IMR-90 (cell line): ENCODE data around the gene ACTR1A. TPM values are rescaled to one million over a fixed set of nuclear protein-coding genes. Genes with fewer than 3 reads are reported as not detected.

Experiments
- ATAC-seq: fragments of 200-7000 bp; cut with Tn5 transposase; 2 replicates; pipeline ENCODE4 v1.9.1; 2020; ENCODE audit warnings: low read depth, mild to moderate bottlenecking, moderate library complexity
- BruUV-seq: library from RNA; stranded (reverse); fragments of 400-500 nt; replicated peaks from 2 replicates; lab custom pipeline; 2021; lab: Mats Ljungman, UMichigan
- CTCF ChIA-PET: fragments of 300-600 bp; formaldehyde crosslinking; extraction: SDS; loops from one replicate; lab custom pipeline; 2021; ENCODE audit warnings: antibody characterized with exemption; lab: Yijun Ruan, JAX
- POLR2A ChIA-PET: fragments of 300-600 bp; sonication (Branson Sonifier 250); formaldehyde crosslinking; loops from one replicate; lab custom pipeline; 2022; ENCODE audit warnings: antibody characterized with exemption; ENCODE audit not compliant: unreplicated experiment; lab: Charles Lee
- DNase-seq: peaks from one replicate; pipeline ENCODE4 v3.0.0; 2013
- H2AFZ ChIP-seq: replicated peaks from 2 replicates; pipeline ENCODE3; 2013; ENCODE audit warnings: low read length, mild to moderate bottlenecking; ENCODE audit not compliant: poor library complexity
- H2AK5ac ChIP-seq: 2 replicates; pipeline ENCODE4 v1.6.1; 2013; ENCODE audit warnings: low read depth, low read length, inconsistent platforms
- H2AK9ac ChIP-seq: replicated peaks from 2 replicates; pipeline ENCODE3; 2013; ENCODE audit warnings: mild to moderate bottlenecking, low read depth, low read length, moderate library complexity; ENCODE audit not compliant: poor library complexity
- H2BK120ac ChIP-seq: 2 replicates; pipeline ENCODE4 v1.6.1; 2013; ENCODE audit warnings: low read depth, low read length, inconsistent platforms
- H2BK15ac ChIP-seq: 3 replicates; pipeline ENCODE4 v1.6.1; 2013; ENCODE audit warnings: low read depth, low read length, inconsistent platforms
- H2BK20ac ChIP-seq: 2 replicates; pipeline ENCODE4 v1.6.1; 2013; ENCODE audit warnings: low read depth, mild to moderate bottlenecking, inconsistent platforms, low read length, moderate library complexity
- H2BK5ac ChIP-seq: 2 replicates; pipeline ENCODE4 v1.6.1; 2013; ENCODE audit warnings: mild to moderate bottlenecking, low read depth, low read length, inconsistent platforms; ENCODE audit not compliant: poor library complexity, severe bottlenecking
- H3K14ac ChIP-seq: replicated peaks from 2 replicates; pipeline ENCODE4 v1.6.1; 2013; ENCODE audit warnings: low read depth, low read length, inconsistent platforms
- H3K18ac ChIP-seq: 2 replicates; pipeline ENCODE4 v1.6.1; 2013; ENCODE audit warnings: low read depth, low read length, control low read depth
- H3K23ac ChIP-seq: 2 replicates; pipeline ENCODE4 v1.6.1; 2013; ENCODE audit warnings: low read depth, low read length, inconsistent platforms
- H3K27ac ChIP-seq: 2 replicates; pipeline ENCODE4 v1.5.1; 2013; ENCODE audit warnings: mild to moderate bottlenecking, control low read depth, low read length; ENCODE audit not compliant: insufficient read depth
- H3K27me3 ChIP-seq: 2 replicates; pipeline ENCODE4 v1.6.1; 2013; ENCODE audit warnings: low read length; ENCODE audit not compliant: control insufficient read depth, insufficient read depth
- H3K36me3 ChIP-seq: 2 replicates; pipeline ENCODE4 v1.6.1; 2013; ENCODE audit warnings: low read length, mixed read lengths; ENCODE audit not compliant: control insufficient read depth, insufficient read depth
- H3K4ac ChIP-seq: 2 replicates; pipeline ENCODE4 v1.6.1; 2013; ENCODE audit warnings: low read depth, low read length, inconsistent platforms
- H3K4me1 ChIP-seq: 2 replicates; pipeline ENCODE4 v1.6.1; 2013; ENCODE audit warnings: low read length, mixed read lengths; ENCODE audit not compliant: control insufficient read depth, insufficient read depth
- H3K4me2 ChIP-seq: 2 replicates; pipeline ENCODE4 v1.6.1; 2013; ENCODE audit warnings: low read depth, mild to moderate bottlenecking, control low read depth, low read length, moderate library complexity
- H3K4me3 ChIP-seq: 2 replicates; pipeline ENCODE4 v1.5.1; 2013; ENCODE audit warnings: low read depth, mild to moderate bottlenecking, control low read depth, low read length, moderate library complexity; ENCODE audit not compliant: insufficient read depth
- H3K56ac ChIP-seq: 2 replicates; pipeline ENCODE4 v1.6.1; 2013; ENCODE audit warnings: low read length, inconsistent platforms; ENCODE audit not compliant: insufficient read depth; ENCODE audit errors: extremely low read depth
- H3K79me1 ChIP-seq, 2 experiments: 2 replicates each; pipeline ENCODE4 v1.6.1; 2013; ENCODE audit warnings: low read length in 2 of 2, inconsistent platforms in 1 of 2, low read depth in 1 of 2
- H3K9ac ChIP-seq: 2 replicates; pipeline ENCODE4 v1.6.1; 2013; ENCODE audit warnings: low read depth, low read length, control low read depth
- H3K9me1 ChIP-seq: 2 replicates; pipeline ENCODE4 v1.6.1; 2013; ENCODE audit warnings: low read length, inconsistent platforms; ENCODE audit not compliant: insufficient read depth
- H3K9me3 ChIP-seq: 2 replicates; pipeline ENCODE4 v1.6.1; 2013; ENCODE audit warnings: low read length; ENCODE audit not compliant: control insufficient read depth, insufficient read depth
- H4K20me1 ChIP-seq: 2 replicates; pipeline ENCODE4 v1.6.1; 2013; ENCODE audit warnings: low read length, inconsistent platforms; ENCODE audit not compliant: insufficient read depth
- H4K5ac ChIP-seq: 2 replicates; pipeline ENCODE4 v1.6.1; 2013; ENCODE audit warnings: mild to moderate bottlenecking, low read depth, low read length, control low read depth
- H4K8ac ChIP-seq, 2 experiments: 2 replicates each; pipeline ENCODE4 v1.6.1; 2013; ENCODE audit warnings: low read depth in 2 of 2, low read length in 2 of 2, control low read depth in 1 of 2, inconsistent platforms in 1 of 2
- H4K91ac ChIP-seq: 2 replicates; pipeline ENCODE4 v1.6.1; 2013; ENCODE audit warnings: low read depth, low read length, inconsistent platforms; ENCODE audit not compliant: insufficient read depth
- BHLHE40 ChIP-seq: fragments of 150-350 bp; IDR thresholded peaks from 2 replicates; pipeline ENCODE4 v1.6.1; 2016; ENCODE audit warnings: mild to moderate bottlenecking, low read depth, low read length
- CEBPB ChIP-seq: IDR thresholded peaks from 2 replicates; pipeline ENCODE4 v1.6.1; 2012; ENCODE audit warnings: low read depth, low read length, improper control_type of control experiment
- CHD1 ChIP-seq: IDR thresholded peaks from 2 replicates; pipeline ENCODE4 v1.6.1; 2012; ENCODE audit warnings: low read depth, low read length, improper control_type of control experiment
- FOS ChIP-seq: fragments of 150-350 bp; IDR thresholded peaks from 2 replicates; pipeline ENCODE4 v1.6.1; 2016; ENCODE audit warnings: low read depth, low read length
- MAFK ChIP-seq: IDR thresholded peaks from 2 replicates; pipeline ENCODE4 v1.6.1; 2012; ENCODE audit warnings: low read depth, low read length, improper control_type of control experiment
- MAZ ChIP-seq: IDR thresholded peaks from 2 replicates; pipeline ENCODE4 v1.6.1; 2012; ENCODE audit warnings: low read depth, mild to moderate bottlenecking, low read length, improper control_type of control experiment, moderate library complexity, borderline replicate concordance
- MXI1 ChIP-seq: IDR thresholded peaks from 2 replicates; pipeline ENCODE4 v1.6.1; 2012; ENCODE audit warnings: low read depth, mild to moderate bottlenecking, low read length, moderate library complexity, borderline replicate concordance
- NFE2L2 ChIP-seq: fragments of 150-350 bp; IDR thresholded peaks from 2 replicates; pipeline ENCODE4 v1.6.1; 2016; ENCODE audit warnings: low read depth, mild to moderate bottlenecking, low read length
- POLR2A ChIP-seq: IDR thresholded peaks from 2 replicates; pipeline ENCODE4 v1.6.1; 2012; ENCODE audit warnings: mild to moderate bottlenecking, low read depth, low read length
- RAD21 ChIP-seq: IDR thresholded peaks from 2 replicates; pipeline ENCODE4 v1.6.1; 2012; ENCODE audit warnings: low read length, improper control_type of control experiment
- RCOR1 ChIP-seq: IDR thresholded peaks from 2 replicates; pipeline ENCODE4 v1.6.1; 2012; ENCODE audit warnings: mild to moderate bottlenecking, low read length, improper control_type of control experiment; ENCODE audit not compliant: insufficient replicate concordance
- RFX5 ChIP-seq: IDR thresholded peaks from 2 replicates; pipeline ENCODE4 v1.8.0; 2012; ENCODE audit warnings: low read depth, mild to moderate bottlenecking, low read length, moderate library complexity
- SMC3 ChIP-seq: fragments of 150-350 bp; IDR thresholded peaks from 2 replicates; pipeline ENCODE4 v1.6.1; 2016; ENCODE audit warnings: low read depth, mild to moderate bottlenecking, antibody characterized with exemption, low read length, moderate library complexity
- USF2 ChIP-seq: fragments of 150-350 bp; IDR thresholded peaks from 2 replicates; pipeline ENCODE4 v1.6.1; 2017; ENCODE audit warnings: mild to moderate bottlenecking, antibody characterized with exemption, low read length, low read depth
- WGBS, 2 experiments: methylation state at CpG; one replicate each; pipeline versions ENCODE4 v1.1.5 to v1.1.7; 2013; ENCODE audit warnings: missing lambda C conversion rate in 2 of 2; ENCODE audit not compliant: insufficient read length in 1 of 2; ENCODE audit errors: extremely low coverage in 2 of 2; 5-methylcytosine and 5-hydroxymethylcytosine counted together
- dilution Hi-C: fragments of 300-500 bp; cut with HindIII; formaldehyde crosslinking; loops from one replicate; pipeline ENCODE4 v1.14.3; 2018; ENCODE audit warnings: low sequenced_read_pairs; ENCODE audit not compliant: unreplicated experiment
- in situ Hi-C: fragments of 300-500 bp; cut with MboI; formaldehyde crosslinking; loops from 3 replicates; pipeline ENCODE4 v1.14.3; 2019; ENCODE audit warnings: low sequenced_read_pairs, inconsistent platforms, mixed read lengths
- intact Hi-C: fragments of 100-400 bp; cut with micrococcal nuclease; formaldehyde crosslinking; loops from 2 replicates; pipeline ENCODE4 v1.10.0; 2022
- polyA plus RNA-seq, 3 experiments: library from polyadenylated mRNA; depleted of rRNA; stranded (reverse); fragments of >200 nt; gene quantifications; 2 replicates each; pipeline ENCODE4 v1.2.3, GENCODE V29; 2012; ENCODE audit warnings: low replicate concordance in 1 of 3
- total RNA-seq: library from RNA; depleted of rRNA; stranded (reverse); fragments of >200 nt; gene quantifications from 2 replicates; pipeline ENCODE4 v1.2.3, GENCODE V29; 2012
- TF ChIP-seq, protein P1 (sequence below): conservative IDR thresholded peaks from 2 replicates; pipeline ENCODE4 v1.5.1; 2012; ENCODE audit warnings: mild to moderate bottlenecking, low read depth, low read length, improper control_type of control experiment
- TF ChIP-seq, protein P2 (sequence below): fragments of 150-350 bp; IDR thresholded peaks from 2 replicates; pipeline ENCODE4 v1.6.1; 2016; ENCODE audit warnings: low read depth, mild to moderate bottlenecking, low read length, moderate library complexity, borderline replicate concordance

The ACTR1A gene
- total and polyA plus RNA-seq, 2 of the 4 experiments (the other 2 are of a cell fraction) = 142 to 157 TPM

GRCh38 chr10:102453502-102453901 is 49.0 kb downstream of the ACTR1A start:
- ATAC-seq = no peak
- Histone ChIP-seq H3K9ac (no peak overlapping the region), H3K4me1 (peaks cover 13% of the 10 kb centered on the region), H2AK9ac (no peak overlapping the region), H4K5ac (no peak overlapping the region), H3K27me3 (no peaks in the 10 kb centered on the region), H3K4me2 (no peak overlapping the region), H3K18ac (peak overlapping the region; percentile 1; the same call in 1 of the 2 replicates), H3K23ac (no peak overlapping the region), H4K91ac (0 out of 2 replicates have a peak overlapping the region, but pooled peaks have one; percentile 0), H2AFZ (no peak overlapping the region), H3K14ac (no peak overlapping the region), H3K27ac (no peak overlapping the region), H3K4me3 (no peak overlapping the region), H3K79me1 (peaks cover 4% of the 10 kb centered on the region in 2 experiments; a peak in 2 of 4 replicates), H2AK5ac (peak overlapping the region; percentile 38; the same call in 1 of the 2 replicates), H2BK5ac (peak overlapping the region; percentile 63), H2BK15ac (no peak overlapping the region), H3K9me3 (no peaks in the 10 kb centered on the region), H2BK20ac (peak overlapping the region; percentile 27; the same call in 1 of the 2 replicates), H3K56ac (no peak overlapping the region), H4K20me1 (no peaks in the 10 kb centered on the region; the same call in 1 of the 2 replicates), H3K4ac (peak overlapping the region; percentile 36; the same call in 1 of the 2 replicates), H2BK120ac (no peak overlapping the region), H3K36me3 (no peaks in the 10 kb centered on the region), H4K8ac (no peak overlapping the region; a peak in 1 of 4 replicates), H3K9me1 (peaks cover 19% of the 10 kb centered on the region)
- POLR2A ChIA-PET = interaction anchor here (0.6 kb wide), 1 partner anchor 220 kb away, joined by 7 read pairs; no protein-coding TSS in a partner anchor
- dilution Hi-C loops (no loop called here), in situ Hi-C loops (no loop called here), intact Hi-C loops (no loop called here)
- BruUV-seq = no TSS peak
- TF ChIP-seq CEBPB (no peak), RCOR1 (no peak), NFE2L2 (no peak), FOS (no peak), RAD21 (no peak), MAZ (no peak), RFX5 (no peak), USF2 (no peak), MAFK (no peak), CHD1 (no peak), MXI1 (no peak), BHLHE40 (no peak), SMC3 (no peak), POLR2A (no peak)
- TF ChIP-seq, protein P1, sequence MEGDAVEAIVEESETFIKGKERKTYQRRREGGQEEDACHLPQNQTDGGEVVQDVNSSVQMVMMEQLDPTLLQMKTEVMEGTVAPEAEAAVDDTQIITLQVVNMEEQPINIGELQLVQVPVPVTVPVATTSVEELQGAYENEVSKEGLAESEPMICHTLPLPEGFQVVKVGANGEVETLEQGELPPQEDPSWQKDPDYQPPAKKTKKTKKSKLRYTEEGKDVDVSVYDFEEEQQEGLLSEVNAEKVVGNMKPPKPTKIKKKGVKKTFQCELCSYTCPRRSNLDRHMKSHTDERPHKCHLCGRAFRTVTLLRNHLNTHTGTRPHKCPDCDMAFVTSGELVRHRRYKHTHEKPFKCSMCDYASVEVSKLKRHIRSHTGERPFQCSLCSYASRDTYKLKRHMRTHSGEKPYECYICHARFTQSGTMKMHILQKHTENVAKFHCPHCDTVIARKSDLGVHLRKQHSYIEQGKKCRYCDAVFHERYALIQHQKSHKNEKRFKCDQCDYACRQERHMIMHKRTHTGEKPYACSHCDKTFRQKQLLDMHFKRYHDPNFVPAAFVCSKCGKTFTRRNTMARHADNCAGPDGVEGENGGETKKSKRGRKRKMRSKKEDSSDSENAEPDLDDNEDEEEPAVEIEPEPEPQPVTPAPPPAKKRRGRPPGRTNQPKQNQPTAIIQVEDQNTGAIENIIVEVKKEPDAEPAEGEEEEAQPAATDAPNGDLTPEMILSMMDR = no peak
- TF ChIP-seq, protein P2, sequence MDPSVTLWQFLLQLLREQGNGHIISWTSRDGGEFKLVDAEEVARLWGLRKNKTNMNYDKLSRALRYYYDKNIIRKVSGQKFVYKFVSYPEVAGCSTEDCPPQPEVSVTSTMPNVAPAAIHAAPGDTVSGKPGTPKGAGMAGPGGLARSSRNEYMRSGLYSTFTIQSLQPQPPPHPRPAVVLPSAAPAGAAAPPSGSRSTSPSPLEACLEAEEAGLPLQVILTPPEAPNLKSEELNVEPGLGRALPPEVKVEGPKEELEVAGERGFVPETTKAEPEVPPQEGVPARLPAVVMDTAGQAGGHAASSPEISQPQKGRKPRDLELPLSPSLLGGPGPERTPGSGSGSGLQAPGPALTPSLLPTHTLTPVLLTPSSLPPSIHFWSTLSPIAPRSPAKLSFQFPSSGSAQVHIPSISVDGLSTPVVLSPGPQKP = no peak
- CTCF ChIA-PET = no interaction called here
- WGBS, 2 experiments = 75% methylated on average over 2 of the region's 5 CpGs; no CpG with 5 or more reads in 1 of the 2 experiments
- DNase-seq = no peak
